Measurements from ENCODE around the gene YBX2.

Gene YBX2

DNA sequence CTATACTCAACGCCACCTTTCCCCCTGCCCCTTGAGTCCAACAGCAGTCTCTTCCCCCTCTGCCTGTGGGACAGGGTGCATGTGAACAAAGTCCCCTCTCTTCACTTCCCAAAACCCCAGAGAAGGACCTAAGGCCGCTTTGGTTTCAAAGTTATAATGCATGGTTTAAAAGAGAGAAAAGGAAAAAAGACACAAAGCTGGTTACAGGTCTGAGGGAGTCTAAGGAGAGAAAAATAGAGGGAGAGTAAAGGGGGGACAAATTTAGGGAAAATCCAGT lies 51.0 kb downstream of the YBX2 start:
- no peak for FAIRE-seq
- TF ChIP-seq POLR2A (IDR thresholded peaks at IDR 0.05; ENCODE audit: low read depth, low read length) = no peak
- no peak for DNase-seq (ENCODE audit: insufficient read length, low spot score)

- TF ChIP-seq POLR2A (IDR thresholded peaks at IDR 0.05; ENCODE audit: low read depth, low read length) = peak; percentile 29; the same call in 1 of the 2 replicates
- DNase-seq (ENCODE audit: insufficient read length, low spot score) (peak; percentile 72), FAIRE-seq (no peak)
Observed at GRCh38 chr17:7242717-7243452, 51.6 kb downstream of the YBX2 start.

DNA sequence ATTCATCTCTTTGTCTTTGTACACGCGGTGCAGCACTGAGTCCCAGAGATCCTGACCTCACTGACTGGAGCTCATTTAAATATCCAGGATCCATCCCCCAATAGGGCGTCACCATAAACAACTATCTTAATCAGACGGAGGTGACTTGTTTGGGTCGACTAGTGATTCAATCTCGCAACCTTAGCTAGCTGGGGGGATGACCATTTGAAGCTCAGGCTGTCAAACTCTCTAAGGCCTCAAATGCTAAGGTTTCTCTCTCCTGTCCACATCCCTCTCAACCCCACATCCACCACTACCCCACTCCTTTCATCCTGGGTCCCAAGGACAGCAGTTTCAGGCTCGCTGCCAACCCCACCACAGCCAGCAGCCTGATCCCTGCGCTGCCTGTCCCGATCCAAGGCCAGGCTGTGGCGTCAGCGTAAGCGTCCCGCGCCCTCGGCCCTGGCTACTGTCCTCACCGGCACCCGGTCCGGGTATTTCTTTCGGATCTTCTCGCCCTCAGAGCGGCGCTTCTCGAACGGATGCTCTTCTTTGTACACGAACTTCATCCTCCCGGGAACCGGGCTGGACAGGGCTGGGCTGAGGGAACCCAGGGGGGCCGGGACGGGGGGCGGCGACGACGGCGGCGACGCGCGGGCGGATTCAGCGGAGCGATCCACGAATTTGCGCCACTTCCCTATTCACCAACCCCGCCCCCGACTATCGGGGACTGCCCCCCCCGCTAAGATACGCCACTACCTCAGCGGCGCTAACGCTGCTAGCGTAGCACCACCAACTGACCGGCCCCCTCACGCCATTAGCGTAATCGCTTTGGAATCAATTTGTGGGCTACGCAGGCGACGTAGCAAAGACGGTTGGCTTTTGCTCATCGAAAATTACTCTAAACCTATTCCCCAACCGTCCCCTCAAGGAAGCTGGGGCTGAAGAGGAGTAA lies 52.4 kb downstream of the YBX2 start, which contains the start of gene GABARAP:
GABARAP (minus strand) TSS at position 667 of the 934 bp plus-strand sequence; CDS start at position 548, 119 bp downstream.
- no peak for DNase-seq (ENCODE audit: insufficient read length, low spot score)
- FAIRE-seq = no peak
- TF ChIP-seq POLR2A (IDR thresholded peaks at IDR 0.05; ENCODE audit: low read depth, low read length) = peak; percentile 37; the same call in 1 of the 2 replicates

DNA sequence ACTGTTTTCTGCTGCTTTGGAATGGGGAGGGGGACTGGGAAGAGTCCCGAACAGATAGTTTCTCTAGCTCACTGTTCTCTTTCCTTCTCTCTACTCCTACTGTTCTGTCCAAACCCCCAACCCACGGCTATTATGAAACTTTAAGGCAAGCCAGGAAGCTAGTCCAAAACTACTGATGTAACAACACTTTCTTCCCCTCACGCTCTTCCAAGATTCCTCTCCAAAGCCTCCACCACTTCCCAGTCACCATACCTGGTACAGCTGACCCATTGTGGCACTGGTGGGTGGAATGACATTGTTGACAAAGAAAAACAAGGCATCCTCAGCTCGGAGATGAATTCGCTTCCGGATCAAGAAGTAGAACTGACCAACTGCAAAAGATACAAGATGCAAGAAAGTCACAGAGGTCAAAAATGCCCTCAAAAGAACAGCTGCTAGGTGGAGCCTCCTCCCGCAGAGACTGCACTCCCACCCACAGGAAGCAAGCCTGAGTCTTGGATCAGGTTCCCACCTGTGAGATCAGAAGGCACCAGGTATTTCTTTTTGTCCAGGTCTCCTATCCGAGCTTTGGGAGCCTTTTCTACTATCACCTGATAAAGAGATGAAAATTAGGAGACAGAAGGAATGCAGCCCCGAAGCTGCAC lies 53.2 kb downstream of the YBX2 start:
- FAIRE-seq (no peak), DNase-seq (ENCODE audit: insufficient read length, low spot score) (no peak)

GRCh38 chr17:7240375-7240774 lies 54.1 kb downstream of the YBX2 start:
- DNase-seq (ENCODE audit: insufficient read length, low spot score) (no peak), FAIRE-seq (no peak)
- TF ChIP-seq POLR2A (IDR thresholded peaks at IDR 0.05; ENCODE audit: low read depth, low read length) = no peak

More for the DNA sequence above, 53.2 kb downstream of the YBX2 start:
- no peak for TF ChIP-seq POLR2A (IDR thresholded peaks at IDR 0.05; ENCODE audit: low read depth, low read length)

GRCh38 chr17:7239091-7240027 lies 55.1 kb downstream of the YBX2 start, which contains the start of gene PHF23:
Gene PHF23 (minus strand): TSS chr17:7239457. CDS start chr17:7239279, 178 bp downstream.
- peak; percentile 70 for FAIRE-seq
- TF ChIP-seq POLR2A (IDR thresholded peaks at IDR 0.05; ENCODE audit: low read depth, low read length) = peak; percentile 76
- DNase-seq (ENCODE audit: insufficient read length, low spot score) = peak; percentile 96

- no peak for TF ChIP-seq POLR2A (IDR thresholded peaks at IDR 0.05; ENCODE audit: low read depth, low read length)
- FAIRE-seq = no peak
- no peak for DNase-seq (ENCODE audit: insufficient read length, low spot score)
Observed at GRCh38 chr17:7238420-7239090, 55.9 kb downstream of the YBX2 start.

Data from H54 (cell line).